Common myeloid progenitor, CD34-positive (primary cell): Measurements from ENCODE around the gene OR5T2. TPM values are rescaled to one million over a fixed set of nuclear protein-coding genes. Genes with fewer than 3 reads are reported as not detected.
"Not testable (repeated sequence)": the region's sequence is repeated elsewhere in the genome, so short reads cannot be mapped to it uniquely, and the experiment has no call there.

ENCODE experiments used
- CTCF ChIA-PET: fragments of 350-600 bp; sonication (Branson Sonifier 250); formaldehyde crosslinking; loops from one replicate; lab custom pipeline; 2021; ENCODE audit warnings: antibody characterized with exemption; lab: Charles Lee
- POLR2A ChIA-PET: fragments of 350-600 bp; sonication (Branson Sonifier 250); formaldehyde crosslinking; loops from one replicate; lab custom pipeline; 2021; ENCODE audit warnings: antibody characterized with exemption; lab: Charles Lee
- DNase-seq, 3 donors: peaks; one replicate each; pipeline versions ENCODE4 v3.0.0 to v3.0.0-alpha.2; 2013
- H3K27ac ChIP-seq, 2 experiments: 1 replicate in 1 of 2; 2 replicates in 1 of 2; pipeline ENCODE4 v1.7.0; 2013; ENCODE audit warnings: inconsistent platforms in 2 of 2, low read length in 2 of 2, mild to moderate bottlenecking in 2 of 2, low read depth in 1 of 2, moderate library complexity in 1 of 2; ENCODE audit not compliant: severe bottlenecking in 2 of 2, insufficient read depth in 1 of 2, poor library complexity in 1 of 2
- H3K27me3 ChIP-seq, 5 experiments: replicated peaks in 2 of 5; 1 replicate in 3 of 5; 2 replicates in 2 of 5; pipeline versions ENCODE4 v1.6.1 to v1.7.0; 2013; ENCODE audit warnings: low read length in 4 of 5, mild to moderate bottlenecking in 2 of 5, moderate library complexity in 2 of 5, inconsistent platforms in 1 of 5; ENCODE audit not compliant: insufficient read depth in 5 of 5, control insufficient read depth in 4 of 5
- H3K36me3 ChIP-seq, 4 experiments: 1 replicate in 2 of 4; 2 replicates in 2 of 4; pipeline versions ENCODE4 v1.6.1 to v1.7.0; 2013; ENCODE audit warnings: low read length in 3 of 4, control low read depth in 1 of 4, mild to moderate bottlenecking in 1 of 4; ENCODE audit not compliant: control insufficient read depth in 4 of 4, insufficient read depth in 4 of 4
- H3K4me1 ChIP-seq, 4 experiments: 1 replicate in 3 of 4; 2 replicates in 1 of 4; pipeline versions ENCODE4 v1.6.1 to v1.7.1; 2013; ENCODE audit warnings: low read length in 3 of 4, mild to moderate bottlenecking in 3 of 4, control low read depth in 1 of 4, inconsistent platforms in 1 of 4, moderate library complexity in 1 of 4; ENCODE audit not compliant: control insufficient read depth in 4 of 4, insufficient read depth in 4 of 4; ENCODE audit errors: control extremely low read depth in 1 of 4
- H3K4me3 ChIP-seq, 7 experiments: 1 replicate in 4 of 7; 2 replicates in 3 of 7; pipeline versions ENCODE4 v1.5.1 to v1.7.0; 2013; ENCODE audit warnings: mild to moderate bottlenecking in 7 of 7, low read length in 6 of 7, moderate library complexity in 6 of 7, inconsistent platforms in 2 of 7, low read depth in 2 of 7, control low read depth in 1 of 7; ENCODE audit not compliant: insufficient read depth in 4 of 7, control insufficient read depth in 1 of 7; ENCODE audit errors: extremely low read depth in 1 of 7
- H3K9me3 ChIP-seq, 5 experiments: 1 replicate in 4 of 5; 2 replicates in 1 of 5; pipeline versions ENCODE4 v1.6.1 to v1.7.1; 2013; ENCODE audit warnings: low read length in 4 of 5, mild to moderate bottlenecking in 2 of 5, inconsistent platforms in 1 of 5, low read depth in 1 of 5, moderate library complexity in 1 of 5; ENCODE audit not compliant: control insufficient read depth in 4 of 5, insufficient read depth in 2 of 5; ENCODE audit errors: control extremely low read depth in 1 of 5
- WGBS: methylation state at CpG from one replicate; pipeline ENCODE4 v1.1.5; 2013; ENCODE audit not compliant: insufficient coverage; 5-methylcytosine and 5-hydroxymethylcytosine counted together
- polyA plus RNA-seq: library from polyadenylated mRNA; unstranded; fragments of 120-200 nt; gene quantifications from one replicate; pipeline ENCODE4 v1.2.1, GENCODE V29; 2013

OR5T2 gene
- polyA plus RNA-seq = not detected

DNA sequence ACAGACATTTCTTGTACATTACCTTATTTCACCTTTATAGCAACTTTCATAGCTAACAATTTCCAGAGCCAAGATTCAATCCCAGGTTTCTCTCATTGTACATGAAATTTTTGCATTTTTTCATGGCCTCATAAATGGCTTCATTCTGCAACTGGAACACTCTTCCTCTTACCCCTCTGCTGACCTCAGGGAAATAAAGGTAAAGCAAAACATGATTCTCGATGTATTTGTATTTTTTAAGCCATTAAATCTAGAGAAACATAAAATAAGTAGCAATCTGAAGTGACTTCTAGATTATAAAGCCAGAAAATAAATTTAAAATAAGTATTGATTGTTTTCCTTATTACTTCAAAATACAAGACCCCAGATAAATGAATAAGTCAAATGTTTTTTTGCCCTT lies at the start of gene OR5T2:
OR5T2 (minus strand) TSS at position 101 of the 400 bp plus-strand sequence. CDS start 1,193 bp downstream, outside the sequence.
- ChIA-PET POLR2A (no interaction called here), CTCF (no interaction called here)

DNA sequence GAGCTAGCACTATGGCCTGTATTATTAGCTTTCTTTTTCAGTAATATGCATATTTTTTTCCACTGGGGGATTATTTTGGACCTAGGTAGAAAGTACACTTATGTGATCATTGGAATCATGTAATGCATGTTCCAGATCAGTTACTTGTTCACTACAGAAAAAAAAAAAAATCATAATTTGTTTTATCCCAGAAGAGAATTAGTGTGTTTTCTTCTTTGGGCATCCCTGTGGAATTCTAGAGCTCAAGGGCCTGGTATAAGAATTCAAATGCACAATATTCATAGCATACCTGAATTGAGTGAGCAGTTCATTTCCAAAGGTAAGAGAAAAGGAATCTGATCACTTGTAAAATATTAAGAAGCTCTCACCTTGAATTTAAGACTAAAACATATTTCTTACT lies 39.8 kb upstream of the OR5T2 start, which contains the start of gene OR5T1:
OR5T1 (plus strand) TSS at position 301 of the 400 bp plus-strand sequence. CDS start 1,485 bp downstream, outside the sequence.
- ChIA-PET CTCF (no interaction called here), POLR2A (interaction anchor here (0.6 kb wide), 1 partner anchor 409 kb away, joined by 4 read pairs; no protein-coding TSS in a partner anchor)
- no peak within 1 kb of the TSS for H3K4me3 ChIP-seq
- no peaks in the 10 kb centered on the region for H3K9me3 ChIP-seq
- no peak within 1 kb of the TSS for H3K27ac ChIP-seq
- no peaks in the 10 kb centered on the region for H3K27me3 ChIP-seq
- no peaks in the 10 kb centered on the region for H3K36me3 ChIP-seq
- no peak for DNase-seq
- no peaks in the 10 kb centered on the region for H3K4me1 ChIP-seq

More for the DNA sequence above, at the start of gene OR5T2:
- Histone ChIP-seq H3K4me1 (no peaks in the 10 kb centered on the region), H3K4me3 (no peak within 1 kb of the TSS), H3K27ac (no peak within 1 kb of the TSS), H3K36me3 (no peaks in the 10 kb centered on the region), H3K27me3 (no peaks in the 10 kb centered on the region), H3K9me3 (no peaks in the 10 kb centered on the region)
- DNase-seq = no peak
- no CpG with 5 or more reads among the region's 1 CpG for WGBS

DNA sequence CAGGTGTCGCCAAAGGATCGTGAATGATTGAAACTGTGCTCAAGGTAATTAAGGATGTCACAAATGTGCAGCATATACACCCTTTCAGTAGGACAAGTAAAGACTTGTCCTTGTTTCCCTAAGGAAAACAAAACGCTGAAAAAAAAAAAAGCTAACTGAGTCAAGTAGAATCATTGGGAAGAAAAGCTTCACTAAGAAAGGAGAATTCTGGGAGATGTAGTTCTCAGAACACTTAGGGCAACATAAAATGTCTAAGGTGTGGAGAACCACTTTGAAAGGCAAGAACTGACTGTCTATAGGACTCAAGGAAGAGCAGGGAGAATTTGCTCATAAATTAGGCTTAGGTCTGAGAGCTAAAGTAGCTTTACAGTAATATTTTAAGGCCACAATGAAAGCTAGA lies 37.0 kb upstream of the OR5T2 start:
- Histone ChIP-seq H3K4me3 (no peak overlapping the region), H3K36me3 (no peaks in the 10 kb centered on the region), H3K4me1 (no peaks in the 10 kb centered on the region), H3K27me3 (no peaks in the 10 kb centered on the region), H3K9me3 (peaks cover 0 to 2% (median 0%) of the 10 kb centered on the region in 5 experiments), H3K27ac (no peak overlapping the region)
- 72% methylated on average over 3 of the region's 3 CpGs for WGBS
- ChIA-PET POLR2A (no interaction called here), CTCF (no interaction called here)
- no peak for DNase-seq

DNA sequence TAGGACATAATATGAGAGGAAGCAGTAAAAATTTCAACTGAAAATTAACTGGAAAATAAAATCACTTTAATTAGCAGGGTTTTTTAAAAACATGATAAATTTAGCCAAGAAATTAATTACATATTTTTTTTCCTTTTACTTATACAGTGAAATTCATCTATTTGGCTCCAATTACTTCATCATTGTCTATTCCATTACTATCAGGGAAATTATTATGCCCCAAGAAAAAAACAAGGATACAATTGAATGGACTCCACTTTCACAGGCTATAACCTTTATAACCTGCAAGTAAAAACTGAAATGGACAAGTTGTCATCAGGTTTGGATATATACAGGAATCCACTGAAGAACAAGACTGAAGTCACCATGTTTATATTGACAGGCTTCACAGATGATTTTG lies 17.9 kb upstream of the OR5T2 start, which contains the start of gene OR5T3:
OR5T3 (plus strand) TSS at position 301 of the 400 bp plus-strand sequence; CDS start at position 301, 0 bp downstream.
- no peaks in the 10 kb centered on the region for H3K4me1 ChIP-seq

DNA sequence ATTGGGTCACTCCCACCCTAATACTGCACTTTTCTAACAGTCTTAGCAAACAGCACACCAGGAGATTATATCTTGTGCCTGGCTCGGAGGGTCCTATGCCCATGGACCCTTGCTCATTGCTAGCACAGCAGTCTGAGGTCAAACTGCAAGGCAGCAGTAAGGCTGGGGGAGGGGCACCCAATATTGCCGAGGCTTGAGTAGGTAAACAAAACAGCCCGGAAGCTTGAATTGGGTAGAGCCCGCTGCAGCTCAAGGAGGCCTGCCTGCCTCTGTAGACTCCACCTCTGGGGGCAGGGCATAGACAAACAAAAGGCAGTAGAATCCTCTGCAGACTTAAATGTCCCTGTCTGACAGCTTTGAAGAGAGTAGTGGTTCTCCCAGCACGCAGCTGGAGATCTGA lies 14.3 kb downstream of the OR5T2 start:
- POLR2A ChIA-PET, H3K27ac ChIP-seq, H3K4me1 ChIP-seq, H3K9me3 ChIP-seq, CTCF ChIA-PET, H3K36me3 ChIP-seq, H3K4me3 ChIP-seq, H3K27me3 ChIP-seq, DNase-seq: not testable (repeated sequence)
- WGBS = 98% methylated on average over 5 of the region's 5 CpGs

More for the DNA sequence above, 17.9 kb upstream of the OR5T2 start, which contains the start of gene OR5T3:
- no peaks in the 10 kb centered on the region for H3K36me3 ChIP-seq
- peaks cover 0 to 1% (median 0%) of the 10 kb centered on the region in 5 experiments for H3K9me3 ChIP-seq
- no peaks in the 10 kb centered on the region for H3K27me3 ChIP-seq
- H3K4me3 ChIP-seq = no peak within 1 kb of the TSS
- POLR2A ChIA-PET = no interaction called here
- H3K27ac ChIP-seq = no peak within 1 kb of the TSS
- no peak for DNase-seq
- CTCF ChIA-PET = no interaction called here

DNA sequence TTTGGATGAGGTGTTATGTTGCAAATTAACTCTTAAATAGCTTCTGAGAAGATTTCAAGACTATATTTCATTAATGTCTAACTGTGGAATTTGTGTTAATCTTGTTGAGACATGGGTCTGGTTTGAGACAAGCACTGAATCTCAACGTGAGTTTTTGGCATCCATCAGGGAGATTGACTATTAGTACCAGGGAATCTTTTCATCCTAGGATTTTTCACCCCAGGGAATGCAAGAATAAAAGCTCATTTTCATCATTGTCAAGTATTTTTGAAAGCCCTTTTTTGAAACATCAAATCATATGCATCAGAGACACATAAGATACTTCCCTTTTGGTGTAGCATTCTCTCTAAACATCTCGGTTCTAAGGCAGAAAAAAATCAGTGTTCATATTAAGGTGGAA lies 19.5 kb downstream of the OR5T2 start:
- Histone ChIP-seq H3K36me3 (no peaks in the 10 kb centered on the region), H3K4me1 (no peaks in the 10 kb centered on the region), H3K9me3 (no peaks in the 10 kb centered on the region), H3K27me3 (no peaks in the 10 kb centered on the region), H3K27ac (no peak overlapping the region), H3K4me3 (no peak overlapping the region)
- POLR2A ChIA-PET = no interaction called here
- no peak for DNase-seq
- WGBS = 90% methylated on average over 1 of the region's 2 CpGs
- CTCF ChIA-PET = no interaction called here

DNA sequence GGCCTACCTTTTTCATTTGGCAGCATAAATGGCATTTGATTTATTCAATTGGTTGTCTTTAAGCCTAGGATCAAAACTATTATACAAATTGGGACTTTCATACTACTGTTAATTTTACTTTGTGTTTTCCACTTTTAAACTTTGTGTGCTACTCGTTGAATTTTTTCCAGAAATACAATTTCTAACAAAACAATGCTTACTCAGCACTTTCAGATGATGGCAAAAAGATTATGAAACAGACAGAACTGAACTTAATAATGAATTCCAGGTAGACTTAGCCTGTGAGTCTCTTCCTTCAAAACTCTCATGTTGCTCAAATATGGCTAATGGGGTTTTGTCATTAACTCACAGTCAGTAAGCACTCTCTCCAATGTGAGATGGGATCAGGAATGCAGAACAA lies 26.3 kb downstream of the OR5T2 start:
- Histone ChIP-seq H3K36me3 (no peaks in the 10 kb centered on the region), H3K4me1 (no peaks in the 10 kb centered on the region), H3K4me3 (no peak overlapping the region), H3K9me3 (no peaks in the 10 kb centered on the region), H3K27me3 (no peaks in the 10 kb centered on the region), H3K27ac (no peak overlapping the region)
- POLR2A ChIA-PET = no interaction called here
- no peak for DNase-seq
- CTCF ChIA-PET = no interaction called here
- no CpG with 5 or more reads among the region's 1 CpG for WGBS
